ENCODE measurements around the gene RNF130.

Gene RNF130

DNA sequence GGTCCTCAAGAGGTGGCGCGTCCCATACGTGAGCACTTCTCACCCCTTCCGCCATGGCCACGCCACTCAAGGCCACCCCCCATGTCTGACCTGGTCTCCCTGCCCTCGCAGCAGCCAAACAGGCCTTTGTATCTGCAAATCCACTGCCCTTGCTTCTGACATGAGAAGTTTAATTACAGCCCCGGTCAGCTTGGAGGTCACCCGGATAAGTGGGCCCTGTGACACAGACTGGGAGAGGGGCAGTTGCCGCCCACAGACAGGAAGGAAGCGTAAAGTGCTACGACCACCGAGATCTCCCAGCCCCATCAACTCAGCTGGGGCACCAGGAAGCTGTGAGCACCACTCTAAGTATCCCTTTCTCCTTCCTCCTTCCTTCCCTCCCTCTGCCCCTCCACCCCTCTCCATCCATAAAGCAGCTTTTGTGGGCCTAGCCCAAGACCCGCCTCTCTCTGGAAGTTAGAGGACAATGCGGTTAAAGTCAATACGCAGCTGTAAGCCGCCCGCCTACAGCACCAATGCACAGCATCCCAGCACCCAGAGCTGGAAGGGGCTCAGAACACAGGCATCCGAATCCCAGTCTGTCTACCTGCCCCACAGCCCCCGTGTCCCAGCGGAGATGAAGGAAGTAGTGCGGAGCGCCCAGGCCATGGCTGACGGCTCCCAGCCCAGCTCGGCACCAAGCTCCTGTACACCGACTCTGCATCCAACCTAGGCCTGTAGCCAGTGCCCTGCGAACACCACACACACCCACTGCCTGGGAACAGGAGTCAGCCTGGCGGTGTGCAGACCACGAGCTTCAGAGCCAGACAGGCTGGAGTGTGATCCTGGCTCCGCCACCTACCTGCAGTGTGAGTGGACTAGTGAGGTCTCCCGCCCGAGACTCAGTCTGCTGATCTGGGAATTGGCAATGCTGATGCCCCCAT lies 44.8 kb upstream of the RNF130 start:
- ChIA-PET POLR2A (interaction anchor here (0.7 kb wide), 1 partner anchor 1106 kb away, joined by 5 read pairs; no protein-coding TSS in a partner anchor), CTCF (interaction anchor here (0.8 kb wide), 1 partner anchor 9 kb away, joined by 4 read pairs; no protein-coding TSS in a partner anchor)
- no peaks in the 10 kb centered on the region for H3K27me3 ChIP-seq (replicated peaks in 2 of 5; ENCODE audit: control insufficient read depth in 4 of 5, insufficient read depth in 5 of 5, low read length in 4 of 5)
- peaks cover 0 to 9% (median 0%) of the 10 kb centered on the region in 4 experiments for H3K4me1 ChIP-seq (ENCODE audit: control extremely low read depth in 1 of 4, control insufficient read depth in 4 of 4, insufficient read depth in 4 of 4, low read length in 3 of 4)
- H3K4me3 ChIP-seq (ENCODE audit: control insufficient read depth in 1 of 7, extremely low read depth in 1 of 7, insufficient read depth in 4 of 7, low read depth in 2 of 7, low read length in 6 of 7): no peak overlapping the region
- H3K27ac ChIP-seq (ENCODE audit: insufficient read depth in 1 of 2, low read depth in 1 of 2, low read length in 2 of 2, poor library complexity in 1 of 2, severe bottlenecking in 2 of 2): no peak overlapping the region
- H3K36me3 ChIP-seq (ENCODE audit: control insufficient read depth in 4 of 4, insufficient read depth in 4 of 4, low read length in 3 of 4): no peaks in the 10 kb centered on the region
- WGBS (ENCODE audit: insufficient coverage): 90% methylated on average over 28 of the region's 31 CpGs
- no peak for DNase-seq
- no peaks in the 10 kb centered on the region for H3K9me3 ChIP-seq (ENCODE audit: control extremely low read depth in 1 of 5, control insufficient read depth in 4 of 5, insufficient read depth in 2 of 5, low read depth in 1 of 5, low read length in 4 of 5)

- H3K27ac ChIP-seq (ENCODE audit: insufficient read depth in 1 of 2, low read depth in 1 of 2, low read length in 2 of 2, poor library complexity in 1 of 2, severe bottlenecking in 2 of 2): no peak overlapping the region
- H3K27me3 ChIP-seq (replicated peaks in 2 of 5; ENCODE audit: control insufficient read depth in 4 of 5, insufficient read depth in 5 of 5, low read length in 4 of 5): no peaks in the 10 kb centered on the region
- DNase-seq: no peak
- ChIA-PET POLR2A (no interaction called here), CTCF (interaction anchor here (0.8 kb wide), 1 partner anchor 10 kb away, joined by 4 read pairs; no protein-coding TSS in a partner anchor)
- no peak overlapping the region for H3K4me3 ChIP-seq (ENCODE audit: control insufficient read depth in 1 of 7, extremely low read depth in 1 of 7, insufficient read depth in 4 of 7, low read depth in 2 of 7, low read length in 6 of 7)
- 96% methylated on average over 11 of the region's 14 CpGs for WGBS (ENCODE audit: insufficient coverage)
- H3K36me3 ChIP-seq (ENCODE audit: control insufficient read depth in 4 of 4, insufficient read depth in 4 of 4, low read length in 3 of 4): no peaks in the 10 kb centered on the region
- H3K4me1 ChIP-seq (ENCODE audit: control extremely low read depth in 1 of 4, control insufficient read depth in 4 of 4, insufficient read depth in 4 of 4, low read length in 3 of 4): peaks cover 0 to 17% (median 4%) of the 10 kb centered on the region in 4 experiments
- no peaks in the 10 kb centered on the region for H3K9me3 ChIP-seq (ENCODE audit: control extremely low read depth in 1 of 5, control insufficient read depth in 4 of 5, insufficient read depth in 2 of 5, low read depth in 1 of 5, low read length in 4 of 5)
Measured at GRCh38 chr5:180115326-180116076, 43.9 kb upstream of the RNF130 start.

DNA sequence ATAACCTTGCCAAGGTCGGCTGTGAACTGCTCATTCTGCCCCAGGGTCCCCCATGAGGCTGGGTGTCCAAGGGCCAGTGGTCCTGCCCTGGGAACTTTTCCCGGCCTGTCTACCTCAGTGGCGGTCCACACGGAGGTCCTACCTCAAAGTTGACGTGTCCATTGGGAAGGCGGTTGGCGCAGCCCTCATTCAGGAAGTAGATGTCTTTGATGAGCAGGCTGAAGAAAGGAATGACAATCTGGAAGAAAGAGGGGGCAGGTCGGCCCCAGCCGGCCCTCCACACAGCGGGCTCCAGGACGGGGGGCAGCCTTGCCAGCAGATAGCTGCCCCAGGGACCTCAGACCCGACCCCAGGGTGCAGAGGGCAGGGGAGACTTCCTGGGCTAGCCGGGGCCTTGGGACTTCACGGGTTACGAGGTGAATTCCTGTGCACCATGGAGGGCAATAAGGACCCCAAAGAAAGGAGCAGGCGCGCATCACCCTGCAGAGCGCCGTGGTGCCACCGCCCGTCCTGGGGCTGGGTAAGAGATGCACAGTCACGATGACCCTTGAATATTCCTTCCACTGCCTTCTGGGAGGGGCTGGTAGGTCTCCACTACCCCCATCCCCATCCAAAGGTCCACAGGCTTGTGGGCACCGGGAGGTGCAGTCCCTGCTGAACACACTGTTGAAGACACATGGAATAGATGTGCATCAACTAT lies 42.9 kb upstream of the RNF130 start:
- ChIA-PET POLR2A (no interaction called here), CTCF (no interaction called here)
- H3K36me3 ChIP-seq (ENCODE audit: control insufficient read depth in 4 of 4, insufficient read depth in 4 of 4, low read length in 3 of 4): no peaks in the 10 kb centered on the region
- peaks cover 0 to 28% (median 8%) of the 10 kb centered on the region in 4 experiments for H3K4me1 ChIP-seq (ENCODE audit: control extremely low read depth in 1 of 4, control insufficient read depth in 4 of 4, insufficient read depth in 4 of 4, low read length in 3 of 4)
- H3K9me3 ChIP-seq (ENCODE audit: control extremely low read depth in 1 of 5, control insufficient read depth in 4 of 5, insufficient read depth in 2 of 5, low read depth in 1 of 5, low read length in 4 of 5): no peaks in the 10 kb centered on the region
- H3K27me3 ChIP-seq (replicated peaks in 2 of 5; ENCODE audit: control insufficient read depth in 4 of 5, insufficient read depth in 5 of 5, low read length in 4 of 5): no peaks in the 10 kb centered on the region
- H3K27ac ChIP-seq (ENCODE audit: insufficient read depth in 1 of 2, low read depth in 1 of 2, low read length in 2 of 2, poor library complexity in 1 of 2, severe bottlenecking in 2 of 2): no peak overlapping the region
- no peak overlapping the region for H3K4me3 ChIP-seq (ENCODE audit: control insufficient read depth in 1 of 7, extremely low read depth in 1 of 7, insufficient read depth in 4 of 7, low read depth in 2 of 7, low read length in 6 of 7)
- 97% methylated on average over 23 of the region's 23 CpGs for WGBS (ENCODE audit: insufficient coverage)
- DNase-seq: no peak

DNA sequence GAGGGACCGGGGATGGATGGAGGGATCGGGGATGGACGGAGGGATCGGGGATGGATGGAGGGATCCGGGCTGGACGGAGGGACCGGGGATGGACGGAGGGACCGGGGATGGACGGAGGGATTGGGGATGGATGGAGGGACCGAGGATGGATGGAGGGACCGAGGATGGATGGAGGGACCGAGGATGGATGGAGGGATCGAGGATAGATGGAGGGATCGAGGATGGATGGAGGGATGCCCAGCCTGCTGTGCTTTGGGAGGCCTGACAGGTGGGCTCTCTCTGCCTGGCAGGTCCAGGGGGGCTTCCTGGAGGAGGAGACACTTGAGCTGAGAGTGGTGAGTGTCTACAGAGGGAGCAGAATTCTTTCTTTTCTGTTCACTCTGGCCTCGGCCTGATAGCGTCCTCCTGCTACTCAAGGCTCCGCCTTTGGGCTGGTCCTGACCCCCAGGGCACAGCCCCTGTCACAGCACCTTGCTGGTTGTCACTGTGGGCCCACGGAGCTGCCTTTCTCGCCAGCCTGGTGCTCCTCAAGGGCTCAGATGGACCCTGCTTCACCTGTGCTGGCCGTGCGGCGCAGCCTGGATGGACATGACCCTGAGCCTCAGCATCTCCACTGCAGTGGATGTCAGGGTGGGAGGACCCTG lies 42.2 kb upstream of the RNF130 start:
- WGBS (ENCODE audit: insufficient coverage): 100% methylated on average over 11 of the region's 23 CpGs
- CTCF ChIA-PET: no interaction called here

DNA sequence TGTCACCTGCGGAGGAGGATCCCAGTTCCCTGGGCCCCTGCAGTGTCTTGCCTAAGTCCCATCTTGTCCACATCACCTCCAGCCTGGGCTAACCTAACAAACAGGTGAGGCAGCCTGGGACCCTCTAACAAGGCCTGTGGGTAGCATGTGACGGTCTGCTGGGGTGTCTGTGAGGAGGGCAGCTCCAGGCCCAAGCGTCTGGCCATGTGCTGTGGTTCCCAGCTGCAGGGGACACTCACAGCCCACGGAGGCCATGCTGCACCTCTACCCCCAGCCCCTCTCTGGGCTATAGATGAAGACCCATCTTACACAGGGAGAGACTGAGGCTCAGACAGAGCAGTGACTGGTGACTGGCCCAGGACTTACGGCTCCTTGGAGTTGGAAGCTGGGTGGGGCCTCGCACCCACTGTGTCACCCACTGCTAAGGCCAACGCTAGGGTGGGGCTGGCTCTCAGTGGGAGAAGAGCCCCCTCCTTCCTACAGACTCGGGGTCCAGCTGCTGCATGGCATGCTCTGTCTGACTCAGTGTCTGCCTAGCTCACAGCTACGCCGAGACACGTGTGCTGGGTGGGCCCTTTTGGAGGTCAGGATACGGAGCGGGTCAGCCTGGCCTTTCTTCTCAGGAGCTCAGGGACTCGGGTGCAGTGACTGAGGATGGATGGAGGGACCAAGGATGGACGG lies 40.8 kb upstream of the RNF130 start:
- no peaks in the 10 kb centered on the region for H3K36me3 ChIP-seq (ENCODE audit: control insufficient read depth in 4 of 4, insufficient read depth in 4 of 4, low read length in 3 of 4)
- ChIA-PET CTCF (no interaction called here), POLR2A (no interaction called here)
- H3K27ac ChIP-seq (ENCODE audit: insufficient read depth in 1 of 2, low read depth in 1 of 2, low read length in 2 of 2, poor library complexity in 1 of 2, severe bottlenecking in 2 of 2): no peak overlapping the region
- peaks cover 0 to 28% (median 8%) of the 10 kb centered on the region in 4 experiments for H3K4me1 ChIP-seq (ENCODE audit: control extremely low read depth in 1 of 4, control insufficient read depth in 4 of 4, insufficient read depth in 4 of 4, low read length in 3 of 4)
- peaks cover 0 to 7% (median 1%) of the 10 kb centered on the region in 5 experiments for H3K9me3 ChIP-seq (ENCODE audit: control extremely low read depth in 1 of 5, control insufficient read depth in 4 of 5, insufficient read depth in 2 of 5, low read depth in 1 of 5, low read length in 4 of 5)
- H3K27me3 ChIP-seq (replicated peaks in 2 of 5; ENCODE audit: control insufficient read depth in 4 of 5, insufficient read depth in 5 of 5, low read length in 4 of 5): no peaks in the 10 kb centered on the region
- DNase-seq: no peak
- H3K4me3 ChIP-seq (ENCODE audit: control insufficient read depth in 1 of 7, extremely low read depth in 1 of 7, insufficient read depth in 4 of 7, low read depth in 2 of 7, low read length in 6 of 7): no peak overlapping the region
- WGBS (ENCODE audit: insufficient coverage): 91% methylated on average over 14 of the region's 15 CpGs

More for the DNA sequence above, 42.2 kb upstream of the RNF130 start:
- Histone ChIP-seq H3K4me1 (ENCODE audit: control extremely low read depth in 1 of 4, control insufficient read depth in 4 of 4, insufficient read depth in 4 of 4, low read length in 3 of 4) (peaks cover 0 to 28% (median 8%) of the 10 kb centered on the region in 4 experiments), H3K27me3 (replicated peaks in 2 of 5; ENCODE audit: control insufficient read depth in 4 of 5, insufficient read depth in 5 of 5, low read length in 4 of 5) (no peaks in the 10 kb centered on the region), H3K4me3 (ENCODE audit: control insufficient read depth in 1 of 7, extremely low read depth in 1 of 7, insufficient read depth in 4 of 7, low read depth in 2 of 7, low read length in 6 of 7) (no peak overlapping the region), H3K27ac (ENCODE audit: insufficient read depth in 1 of 2, low read depth in 1 of 2, low read length in 2 of 2, poor library complexity in 1 of 2, severe bottlenecking in 2 of 2) (no peak overlapping the region), H3K9me3 (ENCODE audit: control extremely low read depth in 1 of 5, control insufficient read depth in 4 of 5, insufficient read depth in 2 of 5, low read depth in 1 of 5, low read length in 4 of 5) (no peaks in the 10 kb centered on the region), H3K36me3 (ENCODE audit: control insufficient read depth in 4 of 4, insufficient read depth in 4 of 4, low read length in 3 of 4) (no peaks in the 10 kb centered on the region)
- no peak for DNase-seq
- POLR2A ChIA-PET: no interaction called here

DNA sequence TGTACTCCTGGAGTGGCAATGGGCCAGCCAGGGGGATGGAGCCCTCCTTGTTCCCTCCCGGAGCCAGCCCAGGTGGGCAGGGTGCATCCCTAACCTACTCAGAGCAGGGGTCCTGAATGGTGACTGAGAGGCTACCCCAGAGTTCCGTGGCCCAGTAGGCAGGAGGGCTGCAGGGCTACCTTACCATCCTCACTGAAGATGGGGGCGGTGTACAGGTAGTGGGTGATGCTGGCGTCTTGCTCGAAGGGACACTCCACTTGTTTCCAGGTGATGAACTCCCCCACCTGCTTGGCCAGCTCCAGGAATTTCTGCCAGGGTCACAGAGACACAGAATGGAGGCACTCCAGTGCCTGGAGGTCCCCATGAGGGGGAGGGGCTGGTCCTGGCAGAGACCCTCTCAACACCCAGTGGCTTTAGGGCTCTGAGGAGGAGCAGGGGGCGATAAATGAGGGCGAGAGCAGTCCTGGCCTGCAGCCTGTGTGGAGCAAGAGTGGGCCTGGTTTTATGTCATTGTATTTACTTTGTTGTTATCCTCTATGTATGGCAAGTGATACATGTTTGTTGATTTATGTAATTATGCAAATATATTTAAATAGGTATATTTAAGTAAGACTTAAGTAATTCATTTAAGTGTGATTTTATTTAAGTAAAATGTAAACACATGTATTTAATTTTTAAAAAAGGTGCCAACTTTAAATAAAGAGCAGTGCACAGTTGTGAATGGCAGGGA lies 39.9 kb upstream of the RNF130 start:
- peaks cover 0 to 12% (median 1%) of the 10 kb centered on the region in 5 experiments for H3K9me3 ChIP-seq (ENCODE audit: control extremely low read depth in 1 of 5, control insufficient read depth in 4 of 5, insufficient read depth in 2 of 5, low read depth in 1 of 5, low read length in 4 of 5)
- no peaks in the 10 kb centered on the region for H3K36me3 ChIP-seq (ENCODE audit: control insufficient read depth in 4 of 4, insufficient read depth in 4 of 4, low read length in 3 of 4)
- no peak overlapping the region for H3K27ac ChIP-seq (ENCODE audit: insufficient read depth in 1 of 2, low read depth in 1 of 2, low read length in 2 of 2, poor library complexity in 1 of 2, severe bottlenecking in 2 of 2)
- H3K27me3 ChIP-seq (replicated peaks in 2 of 5; ENCODE audit: control insufficient read depth in 4 of 5, insufficient read depth in 5 of 5, low read length in 4 of 5): no peaks in the 10 kb centered on the region
- H3K4me3 ChIP-seq (ENCODE audit: control insufficient read depth in 1 of 7, extremely low read depth in 1 of 7, insufficient read depth in 4 of 7, low read depth in 2 of 7, low read length in 6 of 7): no peak overlapping the region
- 98% methylated on average over 5 of the region's 7 CpGs for WGBS (ENCODE audit: insufficient coverage)
- H3K4me1 ChIP-seq (ENCODE audit: control extremely low read depth in 1 of 4, control insufficient read depth in 4 of 4, insufficient read depth in 4 of 4, low read length in 3 of 4): peaks cover 0 to 27% (median 8%) of the 10 kb centered on the region in 4 experiments
- no peak for DNase-seq
- CTCF ChIA-PET: interaction anchor here (1.3 kb wide), 1 partner anchor 14 kb away, joined by 3 read pairs; no protein-coding TSS in a partner anchor
- POLR2A ChIA-PET: no interaction called here

Data from common myeloid progenitor, CD34-positive (primary cell).